ENCODE data around the gene ABLIM1.

ABLIM1 gene

DNA sequence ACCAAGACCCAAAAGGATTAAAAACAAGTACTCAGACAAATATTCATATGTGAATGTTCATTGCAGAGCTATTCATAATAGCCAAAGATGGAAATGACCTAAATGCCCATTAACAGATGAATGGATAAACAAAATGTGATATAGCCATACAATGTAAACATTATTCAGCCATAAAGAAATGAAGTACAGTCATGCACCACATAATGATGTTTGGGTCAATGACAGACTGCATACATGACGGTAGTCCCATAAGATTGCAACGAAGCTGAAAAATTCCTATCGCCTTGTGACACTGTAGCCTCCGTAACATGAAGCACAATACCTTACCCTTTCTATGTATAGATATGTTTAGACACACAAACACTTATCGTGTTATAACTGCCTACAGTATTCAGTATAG, 97.9 kb downstream of the ABLIM1 start:
- H3K36me3 ChIP-seq = no peaks in the 10 kb centered on the region
- H3K4me3 ChIP-seq = no peak overlapping the region
- TF ChIP-seq Cebpa-rat (IDR thresholded peaks at IDR 0.05) = no peak
- no peaks in the 10 kb centered on the region for H3K4me1 ChIP-seq
- H3K9ac ChIP-seq = no peak overlapping the region
- no peak overlapping the region for H3K4me2 ChIP-seq
- H3K9me3 ChIP-seq (replicated peaks in 1 of 11) = peaks cover 23 to 38% (median 31%) of the 10 kb centered on the region in 11 experiments
- no peak overlapping the region for H3K27ac ChIP-seq
- H3K27me3 ChIP-seq = no peaks in the 10 kb centered on the region
- H4K20me1 ChIP-seq = no peaks in the 10 kb centered on the region

DNA sequence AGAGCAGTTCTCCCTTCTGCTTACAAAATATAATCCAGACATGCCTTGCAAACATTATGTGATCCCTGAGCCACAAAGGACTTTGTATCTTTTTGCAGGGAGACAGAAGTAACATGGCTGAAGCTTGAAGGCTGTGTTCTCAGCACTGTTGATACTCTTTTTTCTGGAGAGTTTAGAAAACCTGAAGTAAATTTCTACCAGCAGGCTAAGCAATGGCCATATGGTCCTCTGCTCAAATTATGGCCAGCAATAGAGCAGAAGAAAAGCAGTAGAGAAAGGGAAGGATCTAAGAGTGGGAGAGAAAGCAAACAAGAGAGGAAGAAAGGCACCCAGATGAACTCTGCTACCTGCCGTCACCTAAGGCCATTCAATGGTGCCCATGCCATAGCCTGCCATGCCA, 98.4 kb downstream of the ABLIM1 start:
- H3K36me3 ChIP-seq = no peaks in the 10 kb centered on the region
- no peaks in the 10 kb centered on the region for H3K4me1 ChIP-seq
- H4K20me1 ChIP-seq = no peaks in the 10 kb centered on the region
- H3K9me3 ChIP-seq (replicated peaks in 1 of 11) = peaks cover 23 to 38% (median 31%) of the 10 kb centered on the region in 11 experiments
- no peak overlapping the region for H3K4me2 ChIP-seq
- no peak overlapping the region for H3K4me3 ChIP-seq
- no peaks in the 10 kb centered on the region for H3K27me3 ChIP-seq
- no peak overlapping the region for H3K27ac ChIP-seq
- H3K9ac ChIP-seq = no peak overlapping the region
- no peak for TF ChIP-seq Cebpa-rat (IDR thresholded peaks at IDR 0.05)

DNA sequence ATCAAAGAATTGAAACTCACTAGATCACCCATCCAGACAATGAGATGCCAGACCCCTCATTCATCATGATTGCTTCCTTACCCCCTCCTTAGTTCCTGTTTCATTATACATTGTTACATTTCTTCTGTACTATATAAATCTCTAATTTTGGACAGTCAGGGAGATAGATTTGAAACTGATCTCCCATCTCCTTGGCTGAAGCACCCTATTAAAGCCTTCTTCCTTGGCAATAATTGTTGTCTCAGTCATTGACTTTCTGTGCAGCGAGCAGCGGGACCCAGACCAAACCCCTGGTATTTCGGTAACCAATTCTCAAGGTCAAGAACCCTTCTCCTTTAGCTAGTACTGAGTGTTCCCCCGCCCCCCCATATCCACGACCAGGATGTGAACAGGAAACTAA, 100.2 kb downstream of the ABLIM1 start:
- Histone ChIP-seq H4K20me1 (no peaks in the 10 kb centered on the region), H3K4me3 (no peak overlapping the region), H3K36me3 (no peaks in the 10 kb centered on the region), H3K4me1 (no peaks in the 10 kb centered on the region), H3K27me3 (no peaks in the 10 kb centered on the region), H3K9ac (no peak overlapping the region), H3K4me2 (no peak overlapping the region), H3K9me3 (replicated peaks in 1 of 11) (peaks cover 23 to 38% (median 31%) of the 10 kb centered on the region in 11 experiments), H3K27ac (no peak overlapping the region)
- no peak for TF ChIP-seq Cebpa-rat (IDR thresholded peaks at IDR 0.05)

DNA sequence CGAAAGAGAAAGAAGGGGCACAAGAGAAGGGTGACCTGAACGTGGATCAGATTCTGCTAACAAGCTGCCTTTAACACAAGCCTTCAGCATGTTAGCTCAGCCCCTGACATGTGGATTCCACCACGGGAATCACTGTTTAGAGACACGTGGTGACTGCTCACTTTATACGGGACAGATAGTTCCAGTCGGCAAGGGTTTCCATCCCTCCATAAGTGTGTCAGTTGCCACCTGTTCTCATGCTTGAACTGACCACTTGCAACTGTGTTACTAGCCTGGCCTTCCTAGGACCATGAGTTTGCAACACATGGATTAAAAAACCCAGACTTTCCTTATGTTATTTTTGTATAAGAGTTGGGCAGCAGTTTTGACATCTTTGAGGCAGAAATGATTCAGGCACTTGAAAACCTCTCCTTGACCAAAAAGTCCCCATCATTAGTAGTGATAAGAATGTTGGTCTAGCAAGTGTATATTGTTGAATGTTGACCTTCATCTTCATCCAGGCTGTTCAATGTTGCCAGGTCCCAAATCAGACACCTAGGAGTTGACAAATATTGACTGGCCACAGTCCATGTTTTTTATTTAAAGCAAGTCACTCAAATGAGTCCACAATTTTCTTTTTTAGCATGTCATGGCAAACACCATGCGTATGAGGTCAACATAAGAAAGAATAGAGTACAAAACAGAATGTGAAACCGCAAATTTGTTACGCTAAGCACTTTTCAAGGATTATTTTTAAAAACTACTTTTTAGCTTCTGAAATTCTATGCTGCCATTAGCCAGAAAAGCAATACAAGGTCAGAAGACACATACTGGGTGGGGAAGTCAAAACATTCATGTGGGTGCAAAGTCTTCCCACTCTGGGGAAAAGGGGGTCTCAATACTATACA, 101.6 kb downstream of the ABLIM1 start:
- H3K4me3 ChIP-seq = no peak overlapping the region
- peaks cover 23 to 38% (median 31%) of the 10 kb centered on the region in 11 experiments for H3K9me3 ChIP-seq (replicated peaks in 1 of 11)
- no peak overlapping the region for H3K27ac ChIP-seq
- no peak for TF ChIP-seq Cebpa-rat (IDR thresholded peaks at IDR 0.05)
- no peaks in the 10 kb centered on the region for H3K36me3 ChIP-seq
- no peaks in the 10 kb centered on the region for H4K20me1 ChIP-seq
- no peak overlapping the region for H3K9ac ChIP-seq
- no peaks in the 10 kb centered on the region for H3K27me3 ChIP-seq
- no peaks in the 10 kb centered on the region for H3K4me1 ChIP-seq
- H3K4me2 ChIP-seq = no peak overlapping the region

DNA sequence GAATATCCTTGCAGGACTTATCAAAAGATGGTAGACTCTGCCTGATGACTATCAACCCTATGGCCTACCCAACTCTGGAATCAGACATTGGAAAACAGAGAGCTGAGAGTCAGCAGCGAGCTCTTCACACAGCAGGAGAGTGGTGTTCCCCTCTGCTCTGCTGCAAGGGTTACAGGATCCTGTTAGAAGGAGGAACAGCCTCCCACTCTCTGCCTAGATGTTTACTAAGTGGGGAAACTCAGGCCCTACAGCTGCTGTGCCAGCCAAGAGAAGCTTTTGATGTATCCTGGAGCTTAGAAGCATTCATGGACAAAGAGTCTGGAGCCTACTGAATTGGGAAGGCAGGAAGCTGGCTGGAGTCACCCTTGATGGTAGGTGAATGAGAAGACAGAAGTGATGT, 104.6 kb downstream of the ABLIM1 start:
- Histone ChIP-seq H3K9ac (no peak overlapping the region), H3K4me2 (no peak overlapping the region), H3K36me3 (no peaks in the 10 kb centered on the region), H3K27ac (no peak overlapping the region), H4K20me1 (no peaks in the 10 kb centered on the region), H3K9me3 (replicated peaks in 1 of 11) (peaks cover 18 to 24% (median 23%) of the 10 kb centered on the region in 11 experiments), H3K27me3 (0 out of 22 replicates have a peak, but pooled peaks cover 0 to under 1% (median 0%) of the 10 kb centered on the region in 11 experiments), H3K4me1 (no peaks in the 10 kb centered on the region), H3K4me3 (no peak overlapping the region)
- no peak for TF ChIP-seq Cebpa-rat (IDR thresholded peaks at IDR 0.05)

DNA sequence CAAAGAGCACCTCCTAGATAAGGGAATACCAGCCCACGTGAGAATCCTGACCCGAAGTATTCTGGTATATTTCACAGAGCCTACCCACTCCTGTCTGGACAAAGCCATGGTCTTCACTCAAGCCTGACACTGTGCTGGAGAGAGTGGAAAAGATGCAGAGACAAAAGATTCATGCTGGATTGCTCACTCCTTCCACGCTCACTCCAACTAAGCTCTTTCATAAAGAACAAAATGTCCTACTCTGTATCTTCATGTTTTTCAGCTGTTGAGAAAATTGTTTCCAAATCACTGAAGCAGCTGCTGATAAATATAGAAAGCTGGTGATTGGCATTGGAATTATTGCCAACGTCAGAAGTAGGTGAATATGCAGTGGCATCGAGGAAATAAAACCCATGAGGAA, 106.0 kb downstream of the ABLIM1 start:
- TF ChIP-seq Cebpa-rat (IDR thresholded peaks at IDR 0.05) = no peak
- peaks cover 5 to 14% (median 12%) of the 10 kb centered on the region in 11 experiments; a peak in 20 of 22 replicates for H3K27me3 ChIP-seq
- H3K36me3 ChIP-seq = no peaks in the 10 kb centered on the region
- H4K20me1 ChIP-seq = no peaks in the 10 kb centered on the region
- no peak overlapping the region for H3K9ac ChIP-seq
- peaks cover 4 to 10% (median 9%) of the 10 kb centered on the region in 11 experiments for H3K9me3 ChIP-seq (replicated peaks in 1 of 11)
- H3K4me1 ChIP-seq = peaks cover 0 to 8% (median 5%) of the 10 kb centered on the region in 10 experiments; a peak in 7 of 20 replicates
- H3K4me3 ChIP-seq = no peak overlapping the region
- no peak overlapping the region for H3K27ac ChIP-seq
- H3K4me2 ChIP-seq = no peak overlapping the region

DNA sequence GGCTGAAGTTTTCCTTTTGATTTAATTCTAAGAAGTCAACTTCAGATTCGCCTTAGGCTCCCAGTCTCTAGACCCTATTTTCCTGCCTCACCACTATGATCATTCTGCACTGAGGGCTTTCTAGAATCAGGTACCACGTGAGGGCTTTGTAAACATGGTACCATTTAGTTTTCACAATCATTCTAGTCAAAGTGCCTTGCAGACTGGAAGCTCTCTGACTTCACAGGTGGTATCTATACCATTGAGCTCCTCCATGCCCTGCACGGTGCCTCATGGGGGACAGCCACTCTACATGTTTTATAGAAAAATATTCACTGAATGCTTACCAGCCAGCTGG, 106.5 kb downstream of the ABLIM1 start:
- no peak overlapping the region for H3K4me3 ChIP-seq
- peaks cover 0 to 6% (median 5%) of the 10 kb centered on the region in 11 experiments; a peak in 16 of 22 replicates for H3K9me3 ChIP-seq (replicated peaks in 1 of 11)
- H3K27ac ChIP-seq = no peak overlapping the region
- no peak overlapping the region for H3K9ac ChIP-seq
- no peak for TF ChIP-seq Cebpa-rat (IDR thresholded peaks at IDR 0.05)
- peaks cover 0 to 9% (median 5%) of the 10 kb centered on the region in 10 experiments; a peak in 7 of 20 replicates for H3K4me1 ChIP-seq
- no peak overlapping the region for H3K4me2 ChIP-seq
- no peaks in the 10 kb centered on the region for H3K36me3 ChIP-seq
- peaks cover 5 to 17% (median 13%) of the 10 kb centered on the region in 11 experiments; a peak in 20 of 22 replicates for H3K27me3 ChIP-seq
- no peaks in the 10 kb centered on the region for H4K20me1 ChIP-seq

DNA sequence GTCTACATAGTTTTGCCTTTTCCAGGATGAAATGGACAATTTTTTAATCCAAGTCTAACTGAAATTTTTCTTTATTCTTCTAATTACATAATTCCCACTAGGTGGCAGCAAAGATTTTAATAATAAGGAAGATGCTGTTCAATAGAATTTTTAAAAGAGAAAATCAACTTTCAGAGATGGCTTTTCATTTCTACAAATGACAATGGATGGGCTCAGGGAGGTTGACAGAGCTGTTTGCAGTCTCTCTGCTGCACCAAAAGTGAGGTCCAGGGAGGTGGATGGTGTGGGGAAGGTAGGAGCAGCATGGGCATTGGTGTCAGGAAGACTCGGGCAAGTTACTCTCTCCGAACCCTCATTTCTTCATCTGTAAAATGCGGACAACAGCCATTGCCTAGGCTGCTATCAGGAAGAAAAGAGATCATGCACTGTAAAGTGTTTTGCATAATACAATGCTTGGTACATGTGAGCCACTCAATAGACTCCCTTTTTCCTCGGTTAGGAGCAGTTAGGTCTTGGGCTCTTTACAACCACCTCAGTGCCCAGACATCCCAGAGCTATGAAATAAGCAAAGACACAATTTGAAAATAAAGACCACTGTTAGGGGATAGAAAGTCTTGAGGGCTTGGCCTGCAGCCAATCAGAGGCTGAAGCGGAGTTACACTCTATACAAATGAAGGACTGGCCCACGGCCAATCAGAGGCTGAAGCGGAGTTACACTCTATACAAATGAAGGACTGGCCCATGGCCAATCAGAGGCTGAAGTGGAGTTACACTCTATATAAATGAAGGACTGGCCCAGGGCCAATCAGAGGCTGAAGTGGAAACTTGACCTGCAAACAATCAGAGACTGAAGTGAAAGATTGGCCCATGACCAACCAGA, 107.1 kb downstream of the ABLIM1 start:
- Histone ChIP-seq H3K9me3 (replicated peaks in 1 of 11) (no peaks in the 10 kb centered on the region; a peak in 1 of 22 replicates), H3K36me3 (no peaks in the 10 kb centered on the region), H3K4me1 (peaks cover 0 to 9% (median 5%) of the 10 kb centered on the region in 10 experiments; a peak in 9 of 20 replicates), H4K20me1 (no peaks in the 10 kb centered on the region), H3K27me3 (peaks cover 5 to 17% (median 13%) of the 10 kb centered on the region in 11 experiments; a peak in 20 of 22 replicates), H3K27ac (no peak overlapping the region), H3K4me2 (no peak overlapping the region), H3K4me3 (no peak overlapping the region), H3K9ac (no peak overlapping the region)
- TF ChIP-seq Cebpa-rat (IDR thresholded peaks at IDR 0.05) = no peak

DNA sequence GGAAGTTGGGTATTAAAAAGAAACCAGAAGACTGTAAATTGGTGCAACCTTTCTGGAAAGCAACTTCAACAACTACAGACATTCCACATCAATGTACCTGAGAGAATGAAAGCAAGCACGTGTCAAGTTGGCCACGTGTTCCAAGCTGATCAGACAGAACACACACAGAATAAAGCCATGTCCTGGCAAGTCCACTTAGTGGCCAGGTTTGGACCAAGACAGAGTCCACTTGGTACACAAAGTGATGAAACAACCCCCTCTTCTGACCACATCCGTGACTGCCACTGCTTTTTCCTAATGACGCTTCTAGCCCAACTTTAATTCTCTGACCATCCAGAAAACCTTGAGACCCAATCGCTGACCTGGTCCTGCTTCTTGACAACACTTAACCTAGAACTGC, 109.4 kb downstream of the ABLIM1 start:
- H3K27ac ChIP-seq = no peak overlapping the region
- TF ChIP-seq Cebpa-rat (IDR thresholded peaks at IDR 0.05) = no peak

More for the DNA sequence above, 109.4 kb downstream of the ABLIM1 start:
- H3K4me2 ChIP-seq = no peak overlapping the region
- peaks cover 5 to 17% (median 13%) of the 10 kb centered on the region in 11 experiments; a peak in 20 of 22 replicates for H3K27me3 ChIP-seq
- H4K20me1 ChIP-seq = 0 out of 22 replicates have a peak, but pooled peaks cover 0 to 4% (median 0%) of the 10 kb centered on the region in 11 experiments
- no peaks in the 10 kb centered on the region for H3K36me3 ChIP-seq
- no peak overlapping the region for H3K9ac ChIP-seq
- no peak overlapping the region for H3K4me3 ChIP-seq
- H3K9me3 ChIP-seq (replicated peaks in 1 of 11) = no peaks in the 10 kb centered on the region
- peaks cover 12 to 32% (median 28%) of the 10 kb centered on the region in 10 experiments for H3K4me1 ChIP-seq

Data from BLaER1 treated with 17β-estradiol and CSF1 and Interleukin-3, amounts not matched to agents 10 nM and 100 nM (cell line).